RCC 7860 (cell line): ENCODE results near the gene EXOC1.
"Not testable (repeated sequence)": the region's sequence is repeated elsewhere in the genome, so short reads cannot be mapped to it uniquely, and the experiment has no call there.

Source experiments
- DNase-seq: peaks from one replicate; pipeline ENCODE4 v3.0.0-alpha.2; 2015; ENCODE audit warnings: low spot score
- FAIRE-seq: peaks from 2 replicates; lab custom pipeline; 2012; peaks lifted over from hg19 to GRCh38; lab: Jason Lieb, UNC

Gene EXOC1

GRCh38 chr4:55906323-55906722, 52.9 kb downstream of the EXOC1 start:
- DNase-seq: no peak
- no peak for FAIRE-seq

- no peak for FAIRE-seq
- DNase-seq: no peak
These were observed 53.5 kb downstream of the EXOC1 start for GRCh38 chr4:55906989-55907388.

GRCh38 chr4:55907469-55907868, 54.0 kb downstream of the EXOC1 start:
- FAIRE-seq (no peak), DNase-seq (no peak)

- FAIRE-seq (no peak), DNase-seq (no peak)
These were observed 56.7 kb downstream of the EXOC1 start for GRCh38 chr4:55910140-55910539.

- DNase-seq: no peak
- no peak for FAIRE-seq
These were observed 58.8 kb downstream of the EXOC1 start for GRCh38 chr4:55912249-55912648.

- DNase-seq (no peak), FAIRE-seq (no peak)
These were observed 67.1 kb downstream of the EXOC1 start for GRCh38 chr4:55920571-55920970.

GRCh38 chr4:55921093-55921492, 67.6 kb downstream of the EXOC1 start:
- FAIRE-seq: no peak
- DNase-seq: no peak

GRCh38 chr4:55925241-55925640, 71.8 kb downstream of the EXOC1 start:
- DNase-seq: no peak
- FAIRE-seq: no peak

- FAIRE-seq (no peak), DNase-seq (no peak)
These were observed 73.2 kb downstream of the EXOC1 start for GRCh38 chr4:55926610-55927009.

GRCh38 chr4:55927803-55928437, 74.5 kb downstream of the EXOC1 start:
- DNase-seq: no peak
- no peak for FAIRE-seq

- DNase-seq: no peak
- no peak for FAIRE-seq
These were observed 75.4 kb downstream of the EXOC1 start for GRCh38 chr4:55928846-55929245.

GRCh38 chr4:55931043-55931442, 77.6 kb downstream of the EXOC1 start:
- DNase-seq (no peak), FAIRE-seq (no peak)

- FAIRE-seq: no peak
- no peak for DNase-seq
These were observed 78.4 kb downstream of the EXOC1 start for GRCh38 chr4:55931833-55932232.

- FAIRE-seq (no peak), DNase-seq (no peak)
These were observed 79.1 kb downstream of the EXOC1 start for GRCh38 chr4:55932511-55932910.

- no peak for FAIRE-seq
- DNase-seq: no peak
These were observed 80.2 kb downstream of the EXOC1 start for GRCh38 chr4:55933611-55934010.

GRCh38 chr4:55935907-55936306, 82.5 kb downstream of the EXOC1 start:
- not testable (repeated sequence) for DNase-seq, FAIRE-seq

- DNase-seq: no peak
- no peak for FAIRE-seq
These were observed 85.0 kb downstream of the EXOC1 start for GRCh38 chr4:55938481-55938880.

GRCh38 chr4:55939421-55939820, 86.0 kb downstream of the EXOC1 start:
- no peak for DNase-seq
- FAIRE-seq: no peak

GRCh38 chr4:55941881-55942396, 88.5 kb downstream of the EXOC1 start:
- no peak for DNase-seq
- no peak for FAIRE-seq

- DNase-seq (no peak), FAIRE-seq (no peak)
These were observed 93.9 kb downstream of the EXOC1 start for GRCh38 chr4:55947254-55947882.

GRCh38 chr4:55947912-55948725, 94.7 kb downstream of the EXOC1 start:
- peak; percentile 92 for DNase-seq
- peak; percentile 69 for FAIRE-seq
